ENCODE data around the gene AOC3. TPM values are rescaled to one million over a fixed set of nuclear protein-coding genes. Genes with fewer than 3 reads are reported as not detected.
"Not testable (repeated sequence)": the region's sequence is repeated elsewhere in the genome, so short reads cannot be mapped to it uniquely, and the experiment has no call there.

The AOC3 gene
- total RNA-seq, 1 donor from 2014 or later, result 38.1 TPM

DNA sequence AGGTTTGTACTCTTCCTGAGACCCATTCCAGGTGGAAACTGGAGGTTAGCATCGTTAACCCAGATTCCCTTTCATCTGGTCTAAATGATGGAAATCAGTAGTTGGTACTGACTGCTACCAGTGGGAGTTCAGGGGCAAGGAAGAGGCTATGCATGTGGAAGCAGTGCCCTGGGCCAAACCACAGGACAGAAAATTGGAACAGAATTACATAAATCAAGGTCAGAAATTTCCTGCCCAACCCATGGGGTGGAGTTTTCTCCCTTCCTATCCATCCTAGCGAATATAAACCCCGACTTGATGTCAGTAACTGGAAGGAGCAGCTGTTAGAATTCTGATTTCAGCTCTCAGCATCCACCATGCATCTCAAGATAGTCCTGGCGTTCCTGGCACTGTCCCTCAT is 6.7 kb upstream of the AOC3 start, which contains the start of gene AOC2:
Gene AOC2, plus strand, starts transcription at position 310 of the 400 bp plus-strand sequence. Its CDS starts 47 bp downstream, at position 357.
- no peak for DNase-seq

GRCh38 chr17:42844761-42845555 is 6.0 kb upstream of the AOC3 start:
- no peak for DNase-seq

- DNase-seq, result no peak
Measured at GRCh38 chr17:42845556-42845917, 5.5 kb upstream of the AOC3 start.

DNA sequence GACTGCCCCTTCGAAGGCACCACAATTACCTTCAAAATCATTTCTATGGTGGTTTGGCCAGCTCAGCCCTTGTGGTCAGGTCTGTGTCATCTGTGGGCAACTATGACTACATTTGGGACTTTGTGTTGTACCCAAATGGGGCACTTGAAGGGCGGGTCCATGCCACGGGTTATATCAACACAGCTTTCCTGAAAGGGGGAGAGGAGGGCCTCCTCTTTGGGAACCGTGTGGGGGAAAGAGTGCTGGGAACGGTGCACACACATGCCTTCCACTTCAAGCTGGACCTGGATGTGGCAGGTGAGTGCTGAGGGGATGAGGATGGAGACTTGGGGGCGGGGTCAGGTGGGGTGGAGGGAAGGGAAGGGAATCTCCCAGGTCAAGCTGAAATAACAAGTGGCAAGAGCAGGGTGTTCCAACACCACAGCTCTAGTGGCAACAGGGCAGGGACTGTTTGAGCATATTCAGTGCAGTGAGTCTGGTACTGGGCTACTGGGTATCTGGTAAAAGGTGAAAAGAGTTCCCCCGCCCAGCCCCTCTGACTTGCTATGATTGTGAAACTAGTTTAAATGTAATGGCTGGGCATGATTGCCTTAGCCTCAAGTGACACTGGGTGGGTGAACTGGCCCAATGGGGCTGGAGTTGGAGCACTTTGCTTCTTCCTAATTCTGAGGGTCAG is 4.9 kb upstream of the AOC3 start:
- DNase-seq, result no peak

GRCh38 chr17:42846594-42847280 is 4.3 kb upstream of the AOC3 start:
- no peak for DNase-seq

DNA sequence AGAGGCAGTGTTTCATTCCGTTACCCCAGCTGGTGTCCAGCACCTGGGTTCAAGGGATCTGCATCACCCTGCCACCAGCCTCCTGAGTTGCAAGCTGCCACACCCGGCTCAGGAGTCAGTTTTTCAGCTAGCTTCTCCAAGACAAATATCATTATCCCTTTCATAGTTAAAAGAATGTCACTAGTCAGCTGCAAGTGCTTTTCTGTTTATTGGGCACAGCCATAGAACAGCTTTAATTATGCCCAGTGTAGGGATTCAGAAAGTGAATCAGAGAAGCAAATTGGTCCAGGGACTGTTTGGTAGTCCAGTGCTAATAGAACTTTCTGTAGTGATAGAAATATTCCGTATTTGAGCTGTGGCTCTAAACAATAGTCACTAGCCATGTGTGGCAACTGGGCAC is 2.9 kb upstream of the AOC3 start:
- no peak for DNase-seq

DNA sequence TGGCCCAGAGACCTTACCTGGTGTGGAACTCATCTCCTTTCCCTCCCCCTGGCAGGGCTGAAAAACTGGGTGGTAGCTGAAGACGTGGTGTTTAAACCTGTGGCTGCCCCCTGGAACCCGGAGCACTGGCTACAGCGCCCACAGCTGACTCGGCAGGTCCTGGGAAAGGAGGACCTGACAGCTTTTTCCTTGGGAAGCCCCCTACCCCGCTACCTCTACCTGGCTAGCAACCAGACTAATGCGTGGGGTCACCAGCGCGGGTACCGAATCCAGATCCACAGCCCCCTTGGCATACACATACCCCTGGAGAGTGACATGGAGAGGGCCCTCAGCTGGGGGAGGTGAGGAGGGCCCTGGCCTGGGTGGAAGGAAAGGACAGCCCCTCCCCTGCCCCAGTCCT is 2.0 kb upstream of the AOC3 start:
- DNase-seq, result no peak

- no peak for DNase-seq
Measured at GRCh38 chr17:42849451-42850181, 1.4 kb upstream of the AOC3 start.

DNA sequence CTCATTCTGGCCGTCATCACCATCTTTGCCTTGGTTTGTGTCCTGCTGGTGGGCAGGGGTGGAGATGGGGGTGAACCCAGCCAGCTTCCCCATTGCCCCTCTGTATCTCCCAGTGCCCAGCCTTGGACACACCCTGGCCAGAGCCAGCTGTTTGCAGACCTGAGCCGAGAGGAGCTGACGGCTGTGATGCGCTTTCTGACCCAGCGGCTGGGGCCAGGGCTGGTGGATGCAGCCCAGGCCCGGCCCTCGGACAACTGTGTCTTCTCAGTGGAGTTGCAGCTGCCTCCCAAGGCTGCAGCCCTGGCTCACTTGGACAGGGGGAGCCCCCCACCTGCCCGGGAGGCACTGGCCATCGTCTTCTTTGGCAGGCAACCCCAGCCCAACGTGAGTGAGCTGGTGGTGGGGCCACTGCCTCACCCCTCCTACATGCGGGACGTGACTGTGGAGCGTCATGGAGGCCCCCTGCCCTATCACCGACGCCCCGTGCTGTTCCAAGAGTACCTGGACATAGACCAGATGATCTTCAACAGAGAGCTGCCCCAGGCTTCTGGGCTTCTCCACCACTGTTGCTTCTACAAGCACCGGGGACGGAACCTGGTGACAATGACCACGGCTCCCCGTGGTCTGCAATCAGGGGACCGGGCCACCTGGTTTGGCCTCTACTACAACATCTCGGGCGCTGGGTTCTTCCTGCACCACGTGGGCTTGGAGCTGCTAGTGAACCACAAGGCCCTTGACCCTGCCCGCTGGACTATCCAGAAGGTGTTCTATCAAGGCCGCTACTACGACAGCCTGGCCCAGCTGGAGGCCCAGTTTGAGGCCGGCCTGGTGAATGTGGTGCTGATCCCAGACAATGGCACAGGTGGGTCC is 607 bp downstream of the AOC3 start:
- DNase-seq, result not testable (repeated sequence)

GRCh38 chr17:42852351-42852750 is 1.4 kb downstream of the AOC3 start:
- no peak for DNase-seq

DNA sequence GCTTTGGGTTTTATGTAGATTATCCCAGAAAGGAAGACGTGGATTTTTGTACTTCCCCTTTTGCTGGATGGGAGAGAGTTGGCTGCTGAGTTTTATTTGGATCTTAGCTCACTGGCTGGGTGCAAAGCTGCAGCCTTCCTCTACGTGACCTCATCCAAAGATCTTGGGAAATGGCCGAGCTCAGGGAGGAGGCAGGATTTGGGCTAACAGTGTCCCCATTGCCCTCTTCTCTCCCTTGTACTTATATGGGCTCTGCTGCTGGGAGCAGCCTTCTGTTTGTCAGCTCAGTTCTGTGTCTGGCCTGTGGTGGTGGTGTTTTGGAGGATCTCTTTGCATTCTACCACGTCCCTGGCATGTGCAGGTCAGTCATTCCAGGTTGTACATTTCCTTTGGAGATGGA is 2.0 kb downstream of the AOC3 start:
- DNase-seq, result no peak

DNA sequence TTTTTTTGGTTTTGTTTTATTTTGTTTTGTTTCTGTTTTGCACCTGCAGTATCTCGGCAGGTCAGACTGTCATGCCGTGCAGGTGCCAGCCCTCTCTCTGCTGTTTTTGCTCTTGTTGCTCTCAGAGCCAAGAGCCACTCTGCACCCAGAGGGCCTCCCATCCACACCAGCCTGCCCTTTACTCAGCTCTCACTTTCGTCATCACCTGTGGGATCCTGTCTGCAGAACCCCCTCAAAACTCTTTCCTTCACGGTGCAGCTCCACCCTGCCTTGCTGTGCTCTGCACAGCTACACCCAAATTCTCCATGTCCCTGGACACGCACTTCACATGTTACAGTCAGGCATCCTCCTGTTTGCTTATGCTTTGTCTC is 2.6 kb downstream of the AOC3 start:
- DNase-seq, result no peak

DNA sequence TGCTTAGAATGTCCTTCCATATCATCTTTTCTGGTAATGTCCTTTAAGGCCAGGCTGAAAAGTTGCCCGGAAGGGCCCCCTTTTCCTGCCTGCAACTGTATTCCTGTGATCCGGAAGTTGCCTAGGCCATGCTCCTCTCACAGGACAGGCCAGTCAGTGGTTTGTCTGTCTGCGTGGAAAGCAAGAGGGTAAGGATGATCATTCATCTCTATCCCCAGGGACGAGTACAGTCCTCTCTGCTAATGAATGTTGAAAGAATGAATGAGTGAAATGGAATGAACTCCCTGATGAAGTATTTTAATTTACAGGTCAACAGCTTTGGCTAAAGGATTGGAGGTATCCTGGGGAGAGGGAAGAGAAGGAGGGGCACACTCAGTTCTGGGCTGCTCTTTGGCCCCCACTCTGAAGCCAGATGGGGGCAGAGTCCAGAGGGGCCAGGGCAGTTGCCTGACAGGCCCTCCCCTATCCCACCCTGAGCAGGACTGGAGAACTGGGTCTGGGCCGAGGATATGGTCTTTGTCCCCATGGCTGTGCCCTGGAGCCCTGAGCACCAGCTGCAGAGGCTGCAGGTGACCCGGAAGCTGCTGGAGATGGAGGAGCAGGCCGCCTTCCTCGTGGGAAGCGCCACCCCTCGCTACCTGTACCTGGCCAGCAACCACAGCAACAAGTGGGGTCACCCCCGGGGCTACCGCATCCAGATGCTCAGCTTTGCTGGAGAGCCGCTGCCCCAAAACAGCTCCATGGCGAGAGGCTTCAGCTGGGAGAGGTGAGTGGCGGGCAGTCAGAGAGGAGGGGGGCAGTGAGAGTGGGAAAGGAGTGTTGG is 3.2 kb downstream of the AOC3 start:
- DNase-seq, result no peak

GRCh38 chr17:42855048-42855596 is 4.1 kb downstream of the AOC3 start:
- no peak for DNase-seq

GRCh38 chr17:42856093-42856492 is 5.1 kb downstream of the AOC3 start:
- DNase-seq, result not testable (repeated sequence)

- not testable (repeated sequence) for DNase-seq
Measured at GRCh38 chr17:42856516-42856915, 5.5 kb downstream of the AOC3 start.

DNA sequence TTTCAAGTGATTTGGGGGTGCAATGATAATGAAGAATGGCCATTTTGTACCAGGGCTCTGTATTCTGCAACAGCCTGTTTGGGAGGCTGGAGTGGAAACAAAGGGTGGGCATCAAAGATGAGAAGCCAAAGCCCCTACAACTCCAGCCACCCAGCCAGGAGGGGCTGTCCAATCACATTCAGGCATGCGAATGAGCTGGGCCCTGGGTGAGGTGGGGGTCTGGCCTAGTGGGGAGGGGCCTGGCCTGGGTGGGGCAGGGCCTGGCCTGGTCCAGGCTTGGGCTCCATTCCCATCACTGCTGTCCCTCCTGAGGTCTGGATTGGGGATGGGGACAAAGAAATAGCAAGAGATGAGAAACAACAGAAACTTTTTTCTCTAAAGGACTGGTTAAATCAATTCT is 6.4 kb downstream of the AOC3 start:
- no peak for DNase-seq

GRCh38 chr17:42865638-42866094 is 14.7 kb downstream of the AOC3 start:
- DNase-seq, result no peak

- no peak for DNase-seq
Measured at GRCh38 chr17:42866216-42866615, 15.2 kb downstream of the AOC3 start.

All from skin of body (tissue), 2 donors.